ENCODE results near the gene KCTD7.
"Not testable (repeated sequence)": the region's sequence is repeated elsewhere in the genome, so short reads cannot be mapped to it uniquely, and the experiment has no call there.

The KCTD7 gene

DNA sequence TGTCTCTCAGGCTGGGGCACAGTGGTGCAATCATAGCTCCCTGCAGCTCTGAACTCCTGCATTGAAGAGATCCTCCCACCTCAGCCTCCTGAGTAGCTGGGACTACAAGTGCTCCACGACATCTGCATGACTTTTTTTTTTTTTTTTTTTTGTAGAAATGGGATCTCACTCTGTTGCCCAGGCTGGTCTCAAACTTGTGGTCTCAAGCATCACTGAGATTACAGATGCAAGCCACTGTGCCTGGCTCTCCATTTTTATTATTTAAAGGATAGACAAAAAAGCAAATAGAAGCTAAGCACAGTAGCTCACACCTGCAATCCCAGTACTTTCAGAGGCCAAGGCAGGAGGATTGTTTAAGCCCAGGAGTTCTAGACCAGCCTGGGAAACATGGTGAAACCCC is 13.0 kb upstream of the KCTD7 start:
- DNase-seq (ENCODE audit: low read depth, low spot score), result no peak

DNA sequence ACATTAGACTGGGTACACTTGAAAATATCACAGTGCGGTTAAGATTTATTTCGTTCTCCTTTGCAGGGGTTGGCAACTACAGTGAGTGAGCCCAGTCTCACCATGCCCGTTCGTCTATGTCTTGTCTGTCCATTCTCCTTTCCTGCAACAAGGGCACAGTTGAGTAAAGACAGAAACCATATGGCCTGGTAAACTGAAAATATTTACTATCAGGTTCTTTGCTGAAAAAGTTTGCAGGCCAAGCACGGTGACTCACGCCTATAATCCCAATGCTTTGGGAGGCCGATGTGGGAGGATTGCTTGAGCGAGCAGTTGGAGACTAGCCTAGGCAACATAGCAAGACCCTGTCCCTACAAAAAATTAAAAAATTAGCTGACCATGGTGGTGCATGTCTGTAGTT is 11.4 kb upstream of the KCTD7 start:
- no peak for DNase-seq (ENCODE audit: low read depth, low spot score)

DNA sequence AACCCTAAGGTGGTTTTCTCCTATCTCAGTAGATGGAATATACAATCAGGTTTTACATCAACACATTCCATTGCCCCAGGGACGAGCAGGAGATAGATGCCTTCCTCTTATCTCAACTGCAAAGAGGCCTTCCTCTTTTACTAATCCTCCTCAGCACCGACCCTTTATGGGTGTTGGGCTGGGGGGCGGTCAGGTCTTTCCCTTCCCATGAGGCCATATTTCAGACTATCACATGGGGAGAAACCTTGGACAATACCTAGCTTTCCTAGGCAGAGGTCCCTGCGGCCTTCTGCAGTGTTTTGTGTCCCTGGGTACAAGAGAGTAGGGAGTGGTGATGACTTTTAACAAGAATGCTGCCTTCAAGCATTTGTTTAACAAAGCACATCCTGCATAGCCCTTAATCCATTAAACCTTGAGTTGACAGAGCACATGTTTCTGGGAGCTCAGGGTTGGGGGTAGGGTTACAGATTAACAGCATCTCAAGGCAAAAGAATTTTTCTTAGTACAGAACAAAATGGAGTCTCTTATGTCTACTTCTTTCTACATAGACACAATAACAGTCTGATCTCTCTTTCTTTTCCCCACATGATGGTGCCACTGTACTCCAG is 9.2 kb upstream of the KCTD7 start:
- not testable (repeated sequence) for DNase-seq (ENCODE audit: low read depth, low spot score)

DNA sequence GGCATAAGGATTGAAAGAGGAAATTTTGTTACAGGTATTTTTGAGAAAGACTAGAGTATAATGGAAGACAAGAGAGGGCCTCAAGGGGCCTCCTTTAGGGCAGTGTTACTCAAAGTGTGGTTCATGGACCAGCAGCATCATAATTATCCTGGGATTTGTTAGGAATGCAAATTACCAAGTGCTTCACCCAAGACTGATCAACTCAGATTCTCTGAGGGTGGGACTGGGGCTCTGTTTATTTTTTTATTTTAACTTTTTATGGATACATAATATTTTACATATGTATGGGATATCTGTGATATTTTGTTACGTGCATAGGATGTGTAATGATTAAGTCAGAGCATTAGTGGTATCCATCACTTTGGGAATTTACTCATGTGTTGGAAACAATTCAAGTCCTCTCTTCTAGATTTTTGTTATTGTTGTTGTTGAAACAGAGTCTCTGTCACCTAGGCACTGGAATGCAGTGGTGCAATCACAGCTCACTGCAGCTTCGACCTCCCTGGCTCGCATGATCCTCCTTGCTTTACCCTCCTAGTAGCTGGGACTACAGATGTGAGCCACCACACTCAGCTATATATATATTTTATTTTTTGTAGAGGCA is 2.2 kb upstream of the KCTD7 start:
- DNase-seq (ENCODE audit: low read depth, low spot score), result no peak

DNA sequence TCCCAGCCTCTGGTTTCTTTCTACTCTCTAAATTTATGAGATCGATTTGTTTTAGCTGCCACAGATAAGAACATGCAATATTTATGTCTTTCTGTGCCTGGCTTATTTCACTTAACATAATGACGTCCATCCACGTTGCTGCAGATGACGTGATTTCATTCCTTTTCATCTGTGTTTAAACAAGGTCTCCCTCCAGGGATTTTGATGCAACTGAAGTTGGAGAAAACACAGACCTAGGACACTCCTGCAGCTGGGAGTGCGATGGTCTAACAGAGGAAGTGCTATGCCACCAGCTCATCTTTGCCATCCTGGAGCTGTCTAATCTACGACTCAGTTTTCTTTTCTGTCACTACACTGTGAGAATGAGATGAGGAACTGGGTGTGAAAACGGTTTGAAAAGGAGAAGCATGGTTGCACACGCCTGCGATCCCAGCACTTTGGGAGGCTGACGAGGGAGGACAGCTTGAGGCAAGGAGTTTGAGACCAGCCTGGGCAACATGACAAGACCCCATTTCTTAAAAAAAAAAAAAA is 1.5 kb upstream of the KCTD7 start:
- DNase-seq (ENCODE audit: low read depth, low spot score), result no peak

DNA sequence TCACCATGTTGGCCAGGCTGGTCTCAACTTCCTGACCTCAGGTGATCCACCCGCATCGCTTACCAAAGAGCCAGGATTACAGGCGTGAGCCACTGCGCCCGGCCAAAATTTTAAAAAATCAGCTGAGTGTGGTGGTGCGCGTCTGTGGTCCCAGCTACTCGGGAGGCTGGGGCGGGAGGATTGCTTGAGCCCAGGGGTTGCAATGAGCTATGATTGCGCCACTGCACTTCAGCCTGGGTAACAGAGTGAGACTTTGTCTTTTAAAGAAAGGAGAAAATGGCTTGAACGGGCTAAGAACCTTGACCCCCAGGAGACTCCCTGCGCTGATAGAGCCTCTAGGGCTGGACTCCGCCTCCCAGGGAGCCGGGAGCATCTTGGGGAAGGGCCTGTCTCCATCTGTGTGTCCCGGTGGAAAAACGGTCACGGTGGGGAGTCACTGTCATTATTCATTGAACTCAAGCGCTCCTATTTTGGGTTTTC is 760 bp upstream of the KCTD7 start:
- no peak for DNase-seq (ENCODE audit: low read depth, low spot score)

DNA sequence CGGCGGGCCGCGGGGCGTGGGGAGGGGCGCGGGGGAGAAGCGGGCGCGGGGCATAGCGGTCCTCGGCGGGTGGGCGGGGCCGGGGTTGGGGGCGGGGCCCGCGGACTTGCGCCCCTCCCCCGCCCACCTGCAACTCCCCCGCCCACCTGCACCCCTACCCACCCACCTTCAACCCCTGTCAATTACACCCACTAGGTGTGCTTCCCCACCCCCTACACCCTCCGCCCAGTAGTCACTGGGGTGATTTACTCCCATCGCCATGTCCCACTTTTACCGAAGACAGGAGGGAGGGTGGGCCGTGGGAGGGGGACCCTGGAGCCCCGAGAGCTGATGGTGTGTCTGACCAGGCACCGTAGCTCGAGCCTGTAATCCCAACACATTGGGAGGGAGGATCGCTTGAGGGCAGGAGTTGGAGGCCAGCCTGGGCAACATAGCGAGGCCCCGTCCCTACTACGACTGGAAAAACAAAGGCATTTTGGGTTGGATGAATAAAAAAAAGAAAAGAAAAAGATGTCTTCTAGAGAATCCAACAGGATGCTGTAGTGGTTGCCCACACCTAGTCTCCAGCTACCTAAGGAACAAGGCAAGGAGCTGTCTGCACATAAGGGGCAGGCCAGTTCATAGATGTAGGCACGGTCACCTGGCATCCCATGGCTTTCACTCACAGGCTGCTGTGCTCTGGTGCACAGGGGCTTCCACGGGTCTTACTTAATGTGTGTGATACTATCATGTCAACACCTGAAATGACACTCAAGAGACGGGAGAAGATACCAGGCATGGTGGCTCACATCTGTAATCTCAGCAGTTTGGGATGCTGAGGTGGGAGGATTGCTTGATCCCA is 761 bp downstream of the KCTD7 start:
- no peak for DNase-seq (ENCODE audit: low read depth, low spot score)

DNA sequence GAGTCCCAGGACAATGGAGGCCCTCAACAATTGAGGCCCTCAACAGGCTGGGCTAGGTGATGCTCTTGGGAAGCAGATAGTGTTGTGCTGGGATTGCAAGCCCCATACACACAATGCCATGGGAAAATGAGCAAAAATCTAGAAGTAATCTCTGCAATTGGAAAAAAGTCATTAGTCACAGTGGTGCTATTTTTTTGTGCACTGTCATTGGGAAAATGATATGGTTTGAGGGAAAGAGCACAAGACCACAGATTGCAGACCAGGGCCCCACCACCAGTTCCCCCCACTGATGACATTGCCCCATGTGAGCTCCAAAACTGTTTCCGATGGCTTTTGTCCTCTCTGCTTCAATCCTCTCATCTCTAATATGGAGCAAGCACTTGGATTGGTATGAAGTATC is 1.9 kb downstream of the KCTD7 start:
- no peak for DNase-seq (ENCODE audit: low read depth, low spot score)

DNA sequence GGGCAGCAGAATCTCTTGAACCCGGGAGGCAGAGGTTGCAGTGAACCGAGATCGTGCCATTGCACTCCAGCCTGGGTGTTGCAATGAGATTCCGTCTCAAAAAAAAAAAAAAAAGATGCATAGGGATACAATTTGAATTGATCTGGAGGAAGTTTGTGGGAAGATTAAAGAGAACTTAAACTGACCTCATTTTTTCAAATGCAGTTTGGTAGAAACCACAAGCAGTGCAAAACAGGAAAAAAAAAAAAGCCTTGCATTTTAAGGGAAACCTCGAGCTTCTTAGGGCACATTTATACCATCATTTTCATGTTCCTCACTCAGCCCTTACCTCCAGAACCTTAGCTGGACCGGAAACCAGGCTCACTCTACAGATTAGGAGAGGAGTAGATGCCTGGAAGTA is 2.8 kb downstream of the KCTD7 start:
- no peak for DNase-seq (ENCODE audit: low read depth, low spot score)

DNA sequence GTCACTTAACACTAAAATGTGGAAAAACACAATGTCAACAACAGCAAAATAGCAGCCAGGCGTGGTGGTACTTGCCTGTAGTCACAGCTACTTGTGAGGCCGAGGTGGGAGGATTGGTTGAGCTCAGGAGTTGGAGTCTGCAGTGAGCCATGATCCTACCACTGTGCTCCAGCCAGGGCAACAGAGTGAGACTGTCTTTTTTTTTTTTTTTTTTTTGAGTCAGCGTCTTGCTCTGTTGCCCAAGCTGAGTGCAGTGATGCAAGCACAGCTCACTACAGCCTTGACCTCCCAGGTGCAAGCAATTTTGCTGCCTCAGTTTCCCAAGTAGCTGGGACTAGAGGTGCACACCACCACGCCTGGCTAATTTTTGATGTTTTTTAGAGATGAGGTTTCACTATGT is 6.1 kb downstream of the KCTD7 start:
- no peak for DNase-seq (ENCODE audit: low read depth, low spot score)

DNA sequence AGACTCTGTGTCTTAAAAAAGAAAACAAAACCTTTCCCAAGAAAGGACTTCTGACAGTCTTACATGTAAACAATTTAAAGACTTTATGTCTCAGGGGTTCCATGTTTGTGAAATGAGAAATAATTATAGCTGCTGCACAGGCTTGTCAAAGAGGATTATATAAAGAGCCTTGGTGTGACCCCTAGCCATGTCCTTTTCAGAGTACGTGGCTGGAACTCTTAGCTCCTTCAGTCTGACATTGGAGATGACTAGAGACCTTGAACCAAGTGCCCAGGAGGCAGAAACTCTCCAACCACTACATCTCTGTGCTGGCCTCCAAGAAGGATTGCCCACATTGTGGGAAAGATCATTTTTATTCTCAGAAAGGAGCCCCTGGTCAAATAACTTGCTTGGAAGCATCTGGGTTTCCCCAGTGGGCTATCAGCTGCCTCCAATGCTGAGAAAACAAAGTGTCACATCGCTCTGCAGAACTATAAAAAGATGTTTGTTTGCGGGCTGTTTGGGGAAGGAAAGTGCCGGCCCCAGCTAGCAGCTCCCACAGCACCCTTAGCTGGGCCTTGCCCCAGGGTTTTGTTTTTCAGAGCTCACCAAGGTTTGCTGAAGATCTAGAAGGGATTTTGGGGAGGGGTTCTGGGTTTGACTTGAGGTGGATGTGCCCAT is 6.8 kb downstream of the KCTD7 start:
- not testable (repeated sequence) for DNase-seq (ENCODE audit: low read depth, low spot score)

DNA sequence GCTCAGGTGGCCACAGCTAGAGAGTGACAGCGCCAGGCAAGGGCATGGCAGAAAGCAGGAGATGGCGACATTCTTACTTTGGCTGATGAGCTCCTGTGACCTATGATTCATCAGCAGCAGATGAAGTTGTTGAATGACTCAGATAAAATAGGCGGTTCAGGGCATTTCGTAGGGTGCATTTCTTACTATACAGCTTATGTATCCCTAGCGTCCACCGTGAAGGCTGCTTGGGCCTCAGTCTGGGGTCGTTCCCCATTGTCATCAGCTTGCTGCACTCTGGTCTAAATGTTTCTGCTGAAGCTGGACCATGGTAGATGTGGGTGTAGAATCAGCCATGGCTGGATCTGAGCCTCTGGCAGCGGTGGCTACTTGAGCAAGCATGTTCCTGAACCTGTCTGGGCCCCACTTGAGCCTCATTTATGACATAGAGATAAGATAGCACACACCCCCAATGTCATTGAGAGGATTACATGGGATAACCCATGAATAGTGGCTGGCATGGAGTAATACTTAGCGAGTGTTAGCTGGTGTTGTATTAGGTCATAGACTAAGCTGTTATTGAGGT is 7.4 kb downstream of the KCTD7 start:
- DNase-seq (ENCODE audit: low read depth, low spot score), result not testable (repeated sequence)

DNA sequence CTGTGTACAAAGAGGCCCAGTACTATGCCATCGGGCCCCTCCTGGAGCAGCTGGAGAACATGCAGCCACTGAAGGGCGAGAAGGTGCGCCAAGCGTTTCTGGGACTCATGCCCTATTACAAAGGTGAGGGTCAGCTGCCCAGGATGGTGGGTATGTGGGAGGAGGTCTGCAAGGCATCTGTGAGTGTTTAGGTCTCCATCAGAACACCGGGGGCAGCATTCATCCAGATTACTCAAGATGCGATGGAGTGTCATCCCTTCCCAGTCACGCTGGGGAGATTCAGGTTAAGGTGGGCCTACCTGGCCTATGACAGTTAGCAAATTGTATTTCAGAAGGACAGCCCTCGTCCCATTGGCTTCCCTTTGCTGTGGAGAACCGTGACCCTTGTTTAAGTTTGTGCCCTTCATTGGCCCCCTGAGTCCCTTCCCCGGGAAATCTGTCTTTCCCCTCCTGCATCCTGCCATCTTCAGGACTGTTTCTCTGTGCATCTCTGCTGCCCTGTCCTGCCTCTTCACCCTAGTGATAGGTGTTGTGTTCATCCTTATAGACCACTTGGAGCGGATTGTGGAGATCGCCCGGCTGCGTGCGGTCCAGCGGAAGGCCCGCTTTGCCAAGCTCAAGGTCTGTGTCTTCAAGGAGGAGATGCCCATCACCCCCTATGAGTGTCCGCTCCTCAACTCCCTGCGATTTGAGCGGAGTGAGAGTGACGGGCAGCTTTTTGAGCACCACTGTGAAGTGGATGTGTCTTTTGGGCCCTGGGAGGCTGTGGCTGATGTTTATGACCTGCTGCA is 9.8 kb downstream of the KCTD7 start:
- DNase-seq (ENCODE audit: low read depth, low spot score), result no peak

DNA sequence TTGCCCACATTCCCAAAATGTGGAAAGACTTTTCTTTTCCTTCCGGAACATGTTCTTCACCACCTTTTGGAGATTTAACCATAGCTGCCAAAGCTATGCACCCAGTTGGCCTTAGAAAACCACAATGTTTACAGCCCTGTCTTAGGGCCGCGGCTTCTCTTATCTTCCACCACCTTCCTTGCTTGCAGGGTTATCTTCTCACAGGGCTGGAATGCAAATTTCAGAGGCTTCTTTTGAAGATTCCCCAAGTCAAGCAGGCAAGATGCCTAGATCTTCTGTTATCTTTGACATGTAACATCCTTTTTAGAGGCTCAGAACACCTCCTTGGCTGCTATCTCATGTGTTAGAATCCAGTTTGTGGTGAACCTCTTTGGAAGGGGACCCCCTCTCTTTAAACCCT is 11.1 kb downstream of the KCTD7 start:
- no peak for DNase-seq (ENCODE audit: low read depth, low spot score)

DNA sequence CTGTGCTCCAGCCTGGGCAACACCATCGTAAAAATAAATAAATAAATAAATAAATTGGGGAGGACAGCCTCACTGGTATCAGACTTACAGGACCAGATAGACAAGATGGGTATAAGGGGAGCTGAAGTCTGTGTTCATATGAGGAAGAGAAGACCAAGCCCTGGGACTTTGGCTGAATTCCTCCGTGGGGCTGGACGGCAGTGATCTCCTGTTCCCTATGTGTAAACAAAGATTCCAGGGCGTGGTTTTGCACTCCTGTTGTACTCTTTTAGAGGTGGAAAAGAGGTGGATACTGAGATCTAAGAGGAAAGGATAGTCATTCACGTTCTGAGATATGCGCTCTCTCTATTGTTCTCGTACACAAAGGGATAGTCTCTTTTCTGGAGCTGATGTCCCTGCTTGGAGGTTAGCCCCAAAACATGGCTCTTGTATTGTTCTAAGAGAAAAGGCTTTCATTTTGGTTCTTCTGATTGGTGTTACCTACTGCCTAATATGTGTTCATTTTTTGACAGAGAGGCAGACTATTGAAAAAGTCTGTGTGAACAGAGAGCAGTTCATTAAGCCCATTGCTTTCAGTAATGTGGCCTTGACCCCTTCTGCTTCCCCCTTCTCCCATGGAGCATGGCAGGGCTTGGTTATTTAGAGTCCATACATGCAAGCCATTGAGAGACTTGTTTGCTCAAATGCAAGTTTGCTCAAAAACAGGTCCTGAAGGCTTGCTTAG is 12.3 kb downstream of the KCTD7 start:
- DNase-seq (ENCODE audit: low read depth, low spot score), result no peak

DNA sequence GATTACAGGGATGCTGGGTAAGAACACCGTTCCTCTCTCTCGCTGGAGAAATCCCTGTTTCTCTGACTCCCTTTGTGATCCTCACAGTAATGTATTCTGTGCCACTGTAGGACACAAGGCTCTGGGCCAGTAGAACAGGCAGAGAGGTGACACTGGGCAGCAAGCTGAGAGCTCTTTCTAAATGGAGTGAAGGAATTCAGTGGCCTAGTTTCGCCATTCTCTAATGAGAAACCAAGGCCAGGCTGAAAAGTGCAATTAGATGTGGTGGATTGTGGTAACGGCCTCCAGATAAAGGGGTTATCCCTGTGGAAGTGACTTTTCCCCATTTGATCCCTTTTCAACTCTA is 12.8 kb downstream of the KCTD7 start:
- no peak for DNase-seq (ENCODE audit: low read depth, low spot score)

DNA sequence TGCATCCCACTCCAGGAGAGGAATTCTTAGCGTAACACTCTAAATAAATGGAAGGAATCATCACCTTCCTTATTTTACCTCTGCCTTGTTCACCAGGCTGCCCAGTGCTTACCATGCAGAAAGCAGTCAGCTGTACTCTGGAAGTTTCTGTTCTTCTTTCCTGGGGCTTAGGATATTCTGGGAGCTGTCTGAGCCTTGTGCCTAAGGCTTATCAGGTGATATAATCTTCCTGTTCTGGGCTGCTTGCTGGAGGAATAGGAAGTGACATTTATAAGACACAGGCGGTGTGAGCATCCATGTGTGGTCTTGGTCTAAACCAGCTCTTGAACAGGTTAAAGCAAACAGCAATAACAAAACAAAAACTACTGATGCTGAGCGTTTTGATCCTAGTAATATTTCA is 13.5 kb downstream of the KCTD7 start:
- no peak for DNase-seq (ENCODE audit: low read depth, low spot score)

DNA sequence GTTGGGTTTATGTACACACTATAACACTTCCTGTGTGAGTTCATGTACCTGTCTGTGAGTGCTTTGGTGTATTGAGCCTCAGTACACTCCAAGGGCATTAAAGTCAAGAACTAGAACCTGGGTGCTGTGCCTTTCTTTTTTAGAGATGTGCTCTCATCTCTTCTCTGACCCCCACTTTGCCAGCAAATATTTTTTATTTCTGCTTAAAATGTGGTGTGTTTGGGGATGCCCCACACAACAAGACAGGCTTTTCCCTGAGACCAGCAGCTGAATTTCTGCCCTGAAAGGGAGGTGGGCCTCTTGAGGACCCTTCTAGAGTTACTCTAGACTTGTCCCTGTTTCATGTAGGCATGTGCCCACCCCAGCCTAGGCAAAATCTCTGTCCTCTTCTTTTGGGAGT is 14.3 kb downstream of the KCTD7 start:
- no peak for DNase-seq (ENCODE audit: low read depth, low spot score)

DNA sequence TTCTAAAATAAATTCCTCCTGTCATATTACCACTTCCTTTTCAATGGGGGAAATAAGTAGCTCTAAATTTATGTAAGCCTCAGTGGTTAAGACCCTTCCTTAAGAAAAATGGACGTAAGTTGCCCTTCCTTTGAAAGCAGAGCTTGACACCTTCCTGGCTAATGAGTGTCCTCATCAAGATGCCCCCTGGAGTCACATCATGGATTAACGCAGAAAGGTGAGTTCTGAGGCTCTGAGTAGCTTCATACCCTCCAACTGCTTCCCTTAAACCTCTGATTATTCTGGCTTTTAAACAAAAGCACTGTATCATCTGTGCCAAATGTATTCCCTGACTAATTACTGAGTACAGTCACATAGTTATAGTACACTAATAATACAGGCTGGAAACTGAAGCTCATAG is 14.7 kb downstream of the KCTD7 start:
- no peak for DNase-seq (ENCODE audit: low read depth, low spot score)

DNA sequence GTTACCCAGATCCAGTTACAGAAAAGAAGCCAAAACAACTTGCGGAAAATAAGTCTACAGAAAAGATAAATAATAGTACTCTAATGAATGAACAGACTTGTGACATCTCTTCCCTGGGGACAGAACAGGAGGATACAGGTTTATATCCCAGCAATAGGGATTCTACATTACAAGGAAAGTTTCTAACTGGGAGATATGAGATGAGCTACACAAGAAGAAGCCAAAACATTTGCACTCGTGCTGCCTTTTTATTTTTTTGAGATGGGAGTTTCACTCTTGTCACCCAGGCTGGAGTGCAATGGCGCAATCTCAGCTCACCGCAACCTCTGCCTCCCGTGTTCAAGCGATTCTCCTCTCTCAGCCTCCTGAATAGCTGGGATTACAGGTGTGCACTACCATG is 22.3 kb downstream of the KCTD7 start:
- DNase-seq (ENCODE audit: low read depth, low spot score), result not testable (repeated sequence)
